K562 (cell line): ENCODE data around the gene GSK3B. TPM values are rescaled to one million over a fixed set of nuclear protein-coding genes. Genes with fewer than 3 reads are reported as not detected.

Experiments used
- ATAC-seq: fragments of 200-7000 bp; cut with Tn5 transposase; 3 replicates; pipeline ENCODE4 v1.9.1; 2020; ENCODE audit warnings: moderate library complexity
- BruUV-seq: library from RNA; stranded (reverse); fragments of 400-500 nt; replicated peaks from 2 replicates; lab custom pipeline; 2021; lab: Mats Ljungman, UMichigan
- CTCF ChIA-PET: fragments of 300-600 bp; formaldehyde crosslinking; extraction: SDS; loops from one replicate; lab custom pipeline; 2021; ENCODE audit warnings: low intra/inter-chr PET ratio; lab: Yijun Ruan, JAX
- POLR2A ChIA-PET: fragments of 300-600, 350-650 bp; sonication (Branson Sonifier 250); formaldehyde crosslinking; extraction: SDS; loops from one replicate; lab custom pipeline; 2021; ENCODE audit warnings: antibody characterized with exemption, inconsistent platforms; lab: Yijun Ruan, JAX
- DNase-seq, 4 experiments: peaks; one replicate each; pipeline versions ENCODE4 v3.0.0 to v3.0.0-alpha.2; 2011 to 2018; ENCODE audit warnings: low spot score in 3 of 4, mixed read lengths in 3 of 4; ENCODE audit errors: extremely low read depth in 1 of 4
- FAIRE-seq: peaks from 2 replicates; lab custom pipeline; 2011; peaks lifted over from hg19 to GRCh38; lab: Jason Lieb, UNC
- H2AFZ ChIP-seq: 2 replicates; pipeline ENCODE4 v1.6.0; 2011; ENCODE audit warnings: low read depth, low read length, control low read depth, inconsistent platforms
- H3K27ac ChIP-seq: fragments of 200-600 bp; 3 replicates; pipeline ENCODE4 v1.8.0; 2011; ENCODE audit warnings: low read depth, mild to moderate bottlenecking, control low read depth, inconsistent platforms, low read length, moderate library complexity, mixed read lengths; ENCODE audit errors: extremely low read depth
- H3K27me3 ChIP-seq, 2 experiments: fragments of 300-600 bp in 1 of 2; 2 replicates in 1 of 2; 3 replicates in 1 of 2; pipeline versions ENCODE4 v1.6.0 to v1.8.0; 2011; ENCODE audit warnings: inconsistent platforms in 2 of 2, low read length in 2 of 2, mild to moderate bottlenecking in 1 of 2, mixed read lengths in 1 of 2, moderate library complexity in 1 of 2; ENCODE audit not compliant: control insufficient read depth in 2 of 2, insufficient read depth in 2 of 2
- H3K36me3 ChIP-seq: fragments of 300-600 bp; 3 replicates; pipeline ENCODE4 v1.8.0; 2011; ENCODE audit warnings: mild to moderate bottlenecking, low read length, inconsistent platforms; ENCODE audit not compliant: control insufficient read depth, insufficient read depth
- H3K4me1 ChIP-seq, 2 experiments: fragments of 200-600 bp in 1 of 2; replicated peaks in 1 of 2; 2 replicates in 1 of 2; 3 replicates in 1 of 2; pipeline versions ENCODE4 v1.5.1 to v1.8.0; 2011; ENCODE audit warnings: inconsistent platforms in 2 of 2, low read length in 2 of 2, mild to moderate bottlenecking in 1 of 2, mixed read lengths in 1 of 2, moderate library complexity in 1 of 2; ENCODE audit not compliant: control insufficient read depth in 2 of 2, insufficient read depth in 2 of 2
- H3K4me2 ChIP-seq: 2 replicates; pipeline ENCODE4 v1.6.1; 2011; ENCODE audit warnings: low read length, control low read depth, inconsistent platforms, mixed read lengths; ENCODE audit not compliant: insufficient read depth
- H3K4me3 ChIP-seq: fragments of 200-600 bp; sonication (generic), shearing (Covaris generic); 2 replicates; pipeline ENCODE4 v1.5.1; 2016; ENCODE audit warnings: control low read depth, inconsistent platforms
- H3K79me2 ChIP-seq: fragments of 200-600 bp; 3 replicates; pipeline ENCODE4 v1.8.0; 2011; ENCODE audit warnings: low read length, inconsistent platforms; ENCODE audit not compliant: control insufficient read depth, insufficient read depth
- H3K9ac ChIP-seq, 2 experiments: 2 replicates each; pipeline versions ENCODE4 v1.6.0 to v1.6.1; 2011; ENCODE audit warnings: low read depth in 2 of 2, low read length in 2 of 2, control low read depth in 1 of 2, inconsistent platforms in 1 of 2, mild to moderate bottlenecking in 1 of 2, mixed read lengths in 1 of 2; ENCODE audit not compliant: insufficient read depth in 1 of 2
- H3K9me1 ChIP-seq: one replicate; pipeline ENCODE4 v1.6.0; 2011; ENCODE audit warnings: inconsistent platforms, mild to moderate bottlenecking, low read length, moderate library complexity; ENCODE audit not compliant: control insufficient read depth, insufficient read depth
- H3K9me3 ChIP-seq: replicated peaks from 2 replicates; pipeline ENCODE4 v1.5.1; 2011; ENCODE audit warnings: low read depth, low read length, inconsistent platforms; ENCODE audit not compliant: control insufficient read depth, insufficient read depth
- H4K20me1 ChIP-seq: replicated peaks from 2 replicates; pipeline ENCODE4 v1.6.1; 2011; ENCODE audit warnings: low read length, inconsistent platforms, mixed read lengths; ENCODE audit not compliant: control insufficient read depth, insufficient read depth
- BRD9 ChIP-seq: fragments of 450-650 bp; IDR thresholded peaks from 2 replicates; pipeline ENCODE4 v1.6.1; 2018; ENCODE audit warnings: low read depth; ENCODE audit not compliant: partially characterized antibody
- ELF1 ChIP-seq: fragments of 200-800 bp; sonication (Bioruptor generic); IDR thresholded peaks from 2 replicates; pipeline ENCODE4 v1.6.1; 2016; ENCODE audit warnings: missing genetic modification characterization, missing compliant biosample characterization
- ETV6 ChIP-seq, 3 experiments: fragments of 150-350 bp in 1 of 3; sonication (generic) in 1 of 3; formaldehyde crosslinking in 1 of 3; IDR thresholded peaks; 2 replicates each; pipeline versions ENCODE4 v1.6.1 to v1.8.0; 2014 to 2022; ENCODE audit warnings: borderline replicate concordance in 2 of 3, low read depth in 2 of 3, antibody characterized with exemption in 1 of 3, low read length in 1 of 3, mild to moderate bottlenecking in 1 of 3, missing genetic modification reagents in 1 of 3
- FOXJ2 ChIP-seq: fragments of 200-800 bp; sonication (Bioruptor generic); IDR thresholded peaks from 2 replicates; pipeline ENCODE4 v1.6.1; 2016; ENCODE audit warnings: missing genetic modification characterization, missing compliant biosample characterization
- HDAC3 ChIP-seq: fragments of 450-650 bp; IDR thresholded peaks from 2 replicates; pipeline ENCODE4 v1.6.1; 2018; ENCODE audit warnings: borderline replicate concordance, mild to moderate bottlenecking, moderate library complexity; ENCODE audit not compliant: partially characterized antibody
- MEIS2 ChIP-seq: fragments of 450-650 bp; IDR thresholded peaks from 2 replicates; pipeline ENCODE4 v1.6.1; 2014; ENCODE audit warnings: mild to moderate bottlenecking; ENCODE audit not compliant: partially characterized antibody
- MTA1 ChIP-seq: fragments of 450-650 bp; IDR thresholded peaks from 2 replicates; pipeline ENCODE4 v1.6.1; 2017; ENCODE audit warnings: borderline replicate concordance
- NCOA1 ChIP-seq: fragments of 450-650 bp; IDR thresholded peaks from 2 replicates; pipeline ENCODE4 v1.6.1; 2016; ENCODE audit warnings: low read depth
- NFYB ChIP-seq: IDR thresholded peaks from 2 replicates; pipeline ENCODE4 v1.6.1; 2011; ENCODE audit warnings: mild to moderate bottlenecking, moderate library complexity; ENCODE audit not compliant: insufficient read length; ENCODE audit errors: extremely low read depth
- PURB ChIP-seq: sonication (generic); formaldehyde crosslinking; IDR thresholded peaks from 2 replicates; pipeline ENCODE4 v1.9.0; 2021; ENCODE audit warnings: low read depth, mild to moderate bottlenecking, missing genetic modification reagents
- SP2 ChIP-seq: IDR thresholded peaks from 2 replicates; pipeline ENCODE4 v1.6.1; 2011; ENCODE audit warnings: mild to moderate bottlenecking, low read depth, low read length, moderate library complexity; ENCODE audit not compliant: poor library complexity, severe bottlenecking; ENCODE audit errors: extremely low read depth
- WGBS: fragments of 100-300 bp; shearing (Covaris generic); methylation state at CpG from one replicate; pipeline ENCODE4 v1.1.6; 2016; ENCODE audit warnings: low coverage, mixed read lengths; ENCODE audit not compliant: insufficient coverage; ENCODE audit errors: missing lambda C conversion rate; 5-methylcytosine and 5-hydroxymethylcytosine counted together
- in situ Hi-C: fragments of 300-500 bp; cut with MboI; formaldehyde crosslinking; loops from 4 replicates; pipeline ENCODE4 v1.15.0; 2018; ENCODE audit warnings: inconsistent platforms, mixed read lengths
- intact Hi-C: fragments of 100-400 bp; cut with micrococcal nuclease; formaldehyde crosslinking; loops from 2 replicates; pipeline ENCODE4 v1.14.2; 2022
- polyA plus RNA-seq, 8 experiments: library from polyadenylated mRNA; depleted of rRNA in 4 of 8; stranded (reverse) in 5 of 8; unstranded in 3 of 8; fragments of >200 nt; fragmentation: Nextera tagmentation in 2 of 8; fragmentation: Illumina TruSeq in 1 of 8; extraction: Ambion mirVana in 2 of 8; extraction: Trizol in 1 of 8; gene quantifications; 2 replicates each; pipeline versions ENCODE4 v1.2.1 to v1.2.3, GENCODE V29; 2011 to 2014; ENCODE audit warnings: inconsistent platforms in 1 of 8, missing spikeins in 1 of 8
- total RNA-seq, 7 experiments: library from RNA; depleted of rRNA in 6 of 7; stranded (reverse); fragments of >200 nt in 6 of 7; fragmentation: Illumina TruSeq in 2 of 7; extraction: Trizol in 2 of 7; gene quantifications; 2 replicates each; pipeline versions ENCODE4 v1.2.1 to v1.2.3, GENCODE V29; 2011 to 2021; ENCODE audit warnings: low replicate concordance in 1 of 7
- TF ChIP-seq, protein P1 (sequence below): fragments of 150-350 bp; IDR thresholded peaks from 2 replicates; pipeline ENCODE4 v1.6.1; 2014; ENCODE audit warnings: low read depth, mild to moderate bottlenecking, low read length, borderline replicate concordance

The GSK3B gene
- total and polyA plus RNA-seq, 9 of the 15 experiments (the other 6 are each of a cell fraction or from before 2014, with no cell fraction given), result 4.7 to 25.0 (median 18.7) TPM

DNA sequence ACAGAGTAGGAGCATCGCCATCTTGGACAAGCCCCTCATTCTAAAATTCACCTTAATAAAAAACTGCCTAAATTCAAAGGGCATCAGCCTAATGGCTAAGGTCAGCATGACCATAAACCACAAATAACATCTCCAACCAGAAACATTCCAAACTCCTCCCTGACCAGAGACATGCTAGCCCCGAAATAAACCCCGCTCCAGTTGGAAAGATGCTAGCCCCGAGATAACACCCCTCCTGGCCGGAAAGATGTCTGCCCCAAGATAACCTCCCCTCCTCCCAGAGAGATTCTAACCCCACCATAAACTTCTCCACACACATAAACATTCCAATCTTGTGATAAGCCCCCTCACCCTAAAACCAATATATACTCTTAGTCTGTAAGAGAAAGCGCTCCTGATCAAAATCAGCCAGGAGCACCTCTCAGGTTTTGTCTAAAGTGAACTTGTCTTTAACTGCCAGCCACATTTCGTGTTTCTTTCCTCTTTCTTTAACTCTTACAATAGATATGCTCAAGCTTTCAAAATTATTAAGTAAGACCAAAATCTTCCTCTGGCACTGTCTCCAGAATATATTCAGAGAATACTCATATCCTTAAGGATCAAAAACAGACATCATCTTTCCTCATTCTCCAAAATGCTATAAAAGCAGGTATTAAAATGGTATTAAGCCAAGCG lies 104.1 kb downstream of the GSK3B start:
- no peaks in the 10 kb centered on the region for H3K9me3 ChIP-seq
- CTCF ChIA-PET, result no interaction called here
- no peaks in the 10 kb centered on the region for H4K20me1 ChIP-seq
- no peaks in the 10 kb centered on the region for H3K9me1 ChIP-seq
- H3K36me3 ChIP-seq, result no peaks in the 10 kb centered on the region
- ATAC-seq (no peak), DNase-seq (no peak), FAIRE-seq (no peak)
- H3K27ac ChIP-seq, result no peak overlapping the region
- H3K79me2 ChIP-seq, result peaks cover 22% of the 10 kb centered on the region
- 73% methylated on average over 8 of the region's 8 CpGs for WGBS
- POLR2A ChIA-PET, result no interaction called here
- no peak overlapping the region for H3K4me3 ChIP-seq
- H3K4me2 ChIP-seq, result no peak overlapping the region
- intact Hi-C loops, result no loop called here
- H2AFZ ChIP-seq, result no peak overlapping the region
- no peaks in the 10 kb centered on the region; a peak in 1 of 5 replicates for H3K4me1 ChIP-seq
- TF ChIP-seq ELF1 (tag) (no peak), NFYB (no peak), MTA1 (no peak), HDAC3 (no peak), MEIS2 (no peak), ETV6 (IDR thresholded peaks at IDR 0.05; ENCODE audit: borderline replicate concordance in 1 of 2, low read depth in 2 of 2, low read length in 1 of 2) (no peak), ETV6 (CRISPR knock-in tag; IDR thresholded peaks at IDR 0.05; ENCODE audit: borderline replicate concordance) (no peak), FOXJ2 (tag) (no peak), NCOA1 (no peak), PURB (CRISPR knock-in tag) (no peak), SP2 (no peak), BRD9 (no peak)
- TF ChIP-seq, protein P1, sequence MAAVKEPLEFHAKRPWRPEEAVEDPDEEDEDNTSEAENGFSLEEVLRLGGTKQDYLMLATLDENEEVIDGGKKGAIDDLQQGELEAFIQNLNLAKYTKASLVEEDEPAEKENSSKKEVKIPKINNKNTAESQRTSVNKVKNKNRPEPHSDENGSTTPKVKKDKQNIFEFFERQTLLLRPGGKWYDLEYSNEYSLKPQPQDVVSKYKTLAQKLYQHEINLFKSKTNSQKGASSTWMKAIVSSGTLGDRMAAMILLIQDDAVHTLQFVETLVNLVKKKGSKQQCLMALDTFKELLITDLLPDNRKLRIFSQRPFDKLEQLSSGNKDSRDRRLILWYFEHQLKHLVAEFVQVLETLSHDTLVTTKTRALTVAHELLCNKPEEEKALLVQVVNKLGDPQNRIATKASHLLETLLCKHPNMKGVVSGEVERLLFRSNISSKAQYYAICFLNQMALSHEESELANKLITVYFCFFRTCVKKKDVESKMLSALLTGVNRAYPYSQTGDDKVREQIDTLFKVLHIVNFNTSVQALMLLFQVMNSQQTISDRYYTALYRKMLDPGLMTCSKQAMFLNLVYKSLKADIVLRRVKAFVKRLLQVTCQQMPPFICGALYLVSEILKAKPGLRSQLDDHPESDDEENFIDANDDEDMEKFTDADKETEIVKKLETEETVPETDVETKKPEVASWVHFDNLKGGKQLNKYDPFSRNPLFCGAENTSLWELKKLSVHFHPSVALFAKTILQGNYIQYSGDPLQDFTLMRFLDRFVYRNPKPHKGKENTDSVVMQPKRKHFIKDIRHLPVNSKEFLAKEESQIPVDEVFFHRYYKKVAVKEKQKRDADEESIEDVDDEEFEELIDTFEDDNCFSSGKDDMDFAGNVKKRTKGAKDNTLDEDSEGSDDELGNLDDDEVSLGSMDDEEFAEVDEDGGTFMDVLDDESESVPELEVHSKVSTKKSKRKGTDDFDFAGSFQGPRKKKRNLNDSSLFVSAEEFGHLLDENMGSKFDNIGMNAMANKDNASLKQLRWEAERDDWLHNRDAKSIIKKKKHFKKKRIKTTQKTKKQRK, result no peak
- TF ChIP-seq, all 486 proteins: peak for 0
- in situ Hi-C loops, result no loop called here
- H3K9ac ChIP-seq, result no peak overlapping the region
- no peaks in the 10 kb centered on the region for H3K27me3 ChIP-seq
- BruUV-seq, result no TSS peak
